Parathyroid adenoma (tissue), 2 donors: ENCODE measurements around the gene TNFSF10.

Source experiments
- H2AFZ ChIP-seq: fragments of 300-600 bp; sonication (generic); one replicate; pipeline ENCODE4 v1.7.0; 2017; ENCODE audit warnings: antibody characterized with exemption, mild to moderate bottlenecking
- H3K27ac ChIP-seq: fragments of 300-600 bp; sonication (generic); one replicate; pipeline ENCODE4 v1.7.0; 2017
- H3K27me3 ChIP-seq: fragments of 300-600 bp; sonication (generic); one replicate; pipeline ENCODE4 v1.7.0; 2017; ENCODE audit warnings: low read length; ENCODE audit not compliant: control insufficient read depth, insufficient read depth
- H3K36me3 ChIP-seq: fragments of 300-600 bp; sonication (generic); one replicate; pipeline ENCODE4 v1.7.0; 2017; ENCODE audit warnings: low read length; ENCODE audit not compliant: control insufficient read depth, insufficient read depth
- H3K4me1 ChIP-seq: fragments of 300-600 bp; sonication (generic); one replicate; pipeline ENCODE4 v1.7.0; 2017; ENCODE audit warnings: control low read depth
- H3K4me2 ChIP-seq: fragments of 300-600 bp; sonication (generic); one replicate; pipeline ENCODE4 v1.7.0; 2017; ENCODE audit warnings: low read length
- H3K4me3 ChIP-seq: fragments of 300-600 bp; sonication (generic); one replicate; pipeline ENCODE4 v1.7.0; 2017; ENCODE audit warnings: low read depth, low read length
- H3K79me2 ChIP-seq: fragments of 300-600 bp; sonication (generic); one replicate; pipeline ENCODE4 v1.7.0; 2017; ENCODE audit warnings: control low read depth
- H3K9ac ChIP-seq: fragments of 300-600 bp; sonication (generic); one replicate; pipeline ENCODE4 v1.7.0; 2017; ENCODE audit warnings: mild to moderate bottlenecking
- H3K9me3 ChIP-seq: fragments of 300-600 bp; sonication (generic); one replicate; pipeline ENCODE4 v1.7.0; 2017; ENCODE audit warnings: low read length; ENCODE audit not compliant: control insufficient read depth
- TF ChIP-seq, protein P1 (sequence below): fragments of 300-600 bp; sonication (generic); IDR thresholded peaks from one replicate; pipeline ENCODE4 v1.7.0; 2017; ENCODE audit warnings: antibody characterized with exemption, mild to moderate bottlenecking
- donor health status: primary hyperparathyroidism.

The TNFSF10 gene

GRCh38 chr3:172551874-172552273 is 28.6 kb upstream of the TNFSF10 start:
- TF ChIP-seq, protein P1, sequence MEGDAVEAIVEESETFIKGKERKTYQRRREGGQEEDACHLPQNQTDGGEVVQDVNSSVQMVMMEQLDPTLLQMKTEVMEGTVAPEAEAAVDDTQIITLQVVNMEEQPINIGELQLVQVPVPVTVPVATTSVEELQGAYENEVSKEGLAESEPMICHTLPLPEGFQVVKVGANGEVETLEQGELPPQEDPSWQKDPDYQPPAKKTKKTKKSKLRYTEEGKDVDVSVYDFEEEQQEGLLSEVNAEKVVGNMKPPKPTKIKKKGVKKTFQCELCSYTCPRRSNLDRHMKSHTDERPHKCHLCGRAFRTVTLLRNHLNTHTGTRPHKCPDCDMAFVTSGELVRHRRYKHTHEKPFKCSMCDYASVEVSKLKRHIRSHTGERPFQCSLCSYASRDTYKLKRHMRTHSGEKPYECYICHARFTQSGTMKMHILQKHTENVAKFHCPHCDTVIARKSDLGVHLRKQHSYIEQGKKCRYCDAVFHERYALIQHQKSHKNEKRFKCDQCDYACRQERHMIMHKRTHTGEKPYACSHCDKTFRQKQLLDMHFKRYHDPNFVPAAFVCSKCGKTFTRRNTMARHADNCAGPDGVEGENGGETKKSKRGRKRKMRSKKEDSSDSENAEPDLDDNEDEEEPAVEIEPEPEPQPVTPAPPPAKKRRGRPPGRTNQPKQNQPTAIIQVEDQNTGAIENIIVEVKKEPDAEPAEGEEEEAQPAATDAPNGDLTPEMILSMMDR: no peak
- H3K4me2 ChIP-seq: no peak overlapping the region
- H2AFZ ChIP-seq: peak overlapping the region; percentile 28
- H3K79me2 ChIP-seq: no peaks in the 10 kb centered on the region
- no peaks in the 10 kb centered on the region for H3K36me3 ChIP-seq
- no peak overlapping the region for H3K9ac ChIP-seq
- peaks cover 53% of the 10 kb centered on the region for H3K4me1 ChIP-seq
- H3K9me3 ChIP-seq: no peaks in the 10 kb centered on the region
- H3K4me3 ChIP-seq: no peak overlapping the region
- H3K27ac ChIP-seq: peak overlapping the region; percentile 82
- no peaks in the 10 kb centered on the region for H3K27me3 ChIP-seq

- no peaks in the 10 kb centered on the region for H3K36me3 ChIP-seq
- H3K79me2 ChIP-seq: no peaks in the 10 kb centered on the region
- H3K9me3 ChIP-seq: no peaks in the 10 kb centered on the region
- TF ChIP-seq, protein P1: no peak
- H2AFZ ChIP-seq: peak overlapping the region; percentile 47
- peak overlapping the region; percentile 82 for H3K27ac ChIP-seq
- H3K27me3 ChIP-seq: no peaks in the 10 kb centered on the region
- peaks cover 61% of the 10 kb centered on the region for H3K4me1 ChIP-seq
- H3K4me3 ChIP-seq: no peak overlapping the region
- no peak overlapping the region for H3K4me2 ChIP-seq
- no peak overlapping the region for H3K9ac ChIP-seq
These were observed 27.2 kb upstream of the TNFSF10 start for GRCh38 chr3:172550347-172550943.

GRCh38 chr3:172549144-172549543 is 25.9 kb upstream of the TNFSF10 start:
- H3K9me3 ChIP-seq: no peaks in the 10 kb centered on the region
- no peaks in the 10 kb centered on the region for H3K79me2 ChIP-seq
- H3K4me2 ChIP-seq: peak overlapping the region; percentile 40
- no peaks in the 10 kb centered on the region for H3K36me3 ChIP-seq
- H3K27me3 ChIP-seq: no peaks in the 10 kb centered on the region
- no peak overlapping the region for H2AFZ ChIP-seq
- peaks cover 62% of the 10 kb centered on the region for H3K4me1 ChIP-seq
- no peak overlapping the region for H3K9ac ChIP-seq
- TF ChIP-seq, protein P1: no peak
- H3K27ac ChIP-seq: peak overlapping the region; percentile 93
- peak overlapping the region; percentile 28 for H3K4me3 ChIP-seq

DNA sequence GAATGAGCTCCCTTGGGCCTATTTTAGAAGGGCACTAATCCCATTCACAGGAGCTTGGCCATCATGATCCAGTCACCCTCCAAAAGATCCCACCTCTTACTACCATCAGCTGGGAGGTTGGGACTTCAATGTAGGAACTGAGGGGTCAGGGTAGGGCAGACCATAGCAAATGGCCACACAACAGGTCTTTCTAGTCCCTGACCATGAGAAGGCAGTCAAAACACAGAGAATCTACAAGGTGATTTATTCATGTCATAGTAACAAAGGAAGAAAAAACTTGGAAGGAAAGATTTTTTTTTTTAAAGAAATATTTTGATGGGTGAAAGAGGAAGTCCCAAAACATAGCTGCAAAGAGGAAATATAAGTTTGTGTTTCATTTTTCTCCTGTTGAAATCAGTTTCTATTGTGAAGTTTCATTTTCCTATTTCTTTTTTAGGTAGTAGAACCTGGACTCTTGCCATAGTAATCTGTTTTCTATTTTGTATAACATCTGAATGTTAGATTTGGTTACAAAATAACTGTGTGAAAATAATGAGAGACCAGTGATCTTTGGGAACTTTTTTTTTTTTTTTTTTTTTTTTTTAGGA is 23.5 kb upstream of the TNFSF10 start:
- TF ChIP-seq, protein P1: no peak
- Histone ChIP-seq H3K4me1 (peaks cover 60% of the 10 kb centered on the region), H3K27ac (peak overlapping the region; percentile 93), H3K4me2 (peak overlapping the region; percentile 18), H3K79me2 (no peaks in the 10 kb centered on the region), H3K9ac (no peak overlapping the region), H3K9me3 (no peaks in the 10 kb centered on the region), H3K4me3 (no peak overlapping the region), H3K36me3 (no peaks in the 10 kb centered on the region), H3K27me3 (no peaks in the 10 kb centered on the region), H2AFZ (peak overlapping the region; percentile 64)

DNA sequence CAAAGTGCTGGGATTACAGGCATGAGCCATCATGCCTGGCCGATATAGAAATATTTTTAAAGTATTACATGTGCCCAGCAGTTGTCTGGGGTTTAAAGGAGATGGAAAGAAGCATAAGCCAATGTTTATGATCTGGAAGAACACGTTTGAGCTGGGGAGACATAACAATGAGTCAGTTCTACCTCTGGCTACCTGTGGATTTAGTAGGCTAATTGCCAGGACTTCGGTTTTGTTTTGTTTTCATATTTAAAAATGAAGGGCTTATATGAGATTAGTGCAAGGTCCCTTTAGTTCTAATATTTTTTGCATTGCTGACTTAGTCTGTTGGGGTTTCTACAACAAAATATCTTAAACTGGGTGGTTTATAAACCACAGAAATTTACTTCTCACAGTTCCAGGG is 22.9 kb upstream of the TNFSF10 start:
- Histone ChIP-seq H2AFZ (peak overlapping the region; percentile 64), H3K9me3 (no peaks in the 10 kb centered on the region), H3K4me3 (no peak overlapping the region), H3K27me3 (no peaks in the 10 kb centered on the region), H3K4me2 (no peak overlapping the region), H3K4me1 (peaks cover 60% of the 10 kb centered on the region), H3K36me3 (no peaks in the 10 kb centered on the region), H3K9ac (no peak overlapping the region), H3K27ac (peak overlapping the region; percentile 93), H3K79me2 (no peaks in the 10 kb centered on the region)
- TF ChIP-seq, protein P1: no peak
